ENCODE results near the gene DCAF12L2.
"Not testable (repeated sequence)": the region's sequence is repeated elsewhere in the genome, so short reads cannot be mapped to it uniquely, and the experiment has no call there.

The DCAF12L2 gene

DNA sequence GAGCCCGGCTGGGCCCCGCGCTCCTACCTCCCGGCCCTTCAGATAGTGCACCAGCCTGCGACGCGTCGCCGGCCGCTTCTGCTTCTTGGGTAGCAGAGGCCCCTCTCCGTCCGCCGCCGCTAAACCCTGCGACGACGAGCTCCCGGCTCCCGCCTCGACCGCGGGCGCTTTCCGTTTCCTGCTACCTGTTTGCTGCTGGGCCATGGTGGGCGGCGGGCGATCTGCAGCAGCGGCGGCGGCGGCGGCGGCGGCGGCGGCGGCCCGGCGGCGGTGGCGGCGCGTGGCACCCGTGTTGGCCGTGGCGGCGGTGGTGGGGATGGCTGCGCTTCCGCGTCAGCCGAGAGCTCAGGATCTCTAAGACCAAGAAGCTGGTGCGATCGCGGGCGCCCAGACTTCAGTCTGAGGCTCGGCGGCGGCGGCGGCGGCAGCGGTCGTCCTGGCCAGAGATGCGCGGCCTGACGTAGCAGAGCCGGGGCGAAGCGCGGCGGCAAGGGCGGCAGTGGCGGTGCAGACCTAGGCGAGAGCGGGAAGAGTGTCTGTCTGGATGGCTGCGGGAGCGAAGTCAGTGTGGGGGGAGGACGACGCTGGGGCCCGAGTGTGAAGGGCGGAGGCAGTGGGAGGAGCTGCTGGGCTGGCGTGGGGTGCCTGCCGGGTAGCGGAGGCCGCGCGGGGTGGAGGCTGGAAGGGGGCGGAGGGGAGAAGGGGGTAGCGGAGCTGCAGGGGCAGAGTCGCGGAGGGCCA lies at the start of gene DCAF12L2:
Gene DCAF12L2, minus strand, starts transcription at position 569 of the 741 bp plus-strand sequence. Its CDS starts 365 bp downstream, at position 204.
- DNase-seq (ENCODE audit: low read depth in 2 of 2, low spot score in 1 of 2): no peak

DNA sequence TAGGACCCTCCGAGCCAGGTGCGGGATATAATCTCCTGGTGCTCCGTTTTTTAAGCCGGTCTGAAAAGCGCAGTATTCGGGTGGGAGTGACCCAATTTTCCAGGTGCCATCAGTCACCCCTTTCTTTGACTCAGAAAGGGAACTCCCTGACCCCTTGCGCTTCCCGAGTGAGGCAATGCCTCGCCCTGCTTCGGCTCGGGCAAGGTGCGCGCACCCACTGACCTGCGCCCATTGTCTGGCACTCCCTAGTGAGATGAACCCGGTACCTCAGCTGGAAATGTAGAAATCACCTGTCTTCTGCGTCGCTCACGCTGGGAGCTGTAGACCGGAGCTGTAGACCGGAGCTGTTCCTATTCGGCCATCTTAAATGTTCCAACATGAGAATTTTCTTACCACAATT lies 24.8 kb upstream of the DCAF12L2 start:
- not testable (repeated sequence) for DNase-seq (ENCODE audit: low read depth in 2 of 2, low spot score in 1 of 2)

DNA sequence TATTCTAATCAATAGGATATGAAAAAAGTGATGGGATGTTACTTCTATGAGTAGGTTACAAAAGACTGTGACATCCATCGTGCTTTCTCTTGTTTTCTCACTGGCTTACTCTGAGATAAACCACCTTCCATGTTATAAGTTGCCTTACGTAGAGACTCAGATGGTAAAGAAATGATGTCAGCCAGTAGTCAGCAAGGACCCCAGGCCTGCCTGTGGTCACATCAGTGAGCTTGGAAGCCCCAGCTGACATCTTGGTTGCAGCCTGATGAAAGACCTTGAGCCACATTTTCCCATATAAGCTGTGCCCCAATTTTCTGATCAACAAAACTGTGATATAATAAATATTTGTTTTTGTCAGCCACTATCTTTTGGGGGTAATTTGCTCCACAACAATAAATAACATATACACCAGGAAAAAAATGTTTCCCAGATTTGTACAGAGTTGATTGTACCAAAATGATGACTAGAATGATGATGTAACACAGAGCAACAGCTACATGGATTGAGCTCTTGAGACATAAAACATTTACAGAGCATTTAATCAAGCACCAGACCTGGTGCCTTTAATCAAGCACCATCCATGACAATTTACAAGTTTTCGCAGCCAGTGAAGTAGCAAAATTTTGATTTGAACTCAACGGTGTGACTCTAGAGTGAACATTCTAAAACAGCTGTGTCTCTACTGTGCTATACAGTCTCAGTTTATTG lies 11.2 kb upstream of the DCAF12L2 start:
- DNase-seq (ENCODE audit: low read depth in 2 of 2, low spot score in 1 of 2): no peak

DNA sequence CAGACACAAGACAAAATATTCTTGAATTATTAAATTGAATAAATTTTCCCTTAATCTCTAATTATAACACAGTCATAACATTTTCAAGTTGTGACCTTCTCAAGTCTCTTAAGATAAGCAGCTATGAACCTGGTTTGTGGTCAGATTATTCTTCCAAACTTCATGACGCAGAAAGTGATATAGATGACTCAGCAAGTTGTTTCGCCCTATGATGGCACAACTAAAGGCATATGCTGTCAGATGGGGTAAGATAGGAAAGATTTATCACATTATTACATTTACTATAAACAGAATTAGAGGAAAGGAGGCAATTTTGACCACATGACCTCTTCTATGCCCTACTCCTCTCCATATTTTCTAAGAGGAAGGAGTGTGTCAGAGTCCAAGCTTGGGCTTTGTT lies 4.6 kb upstream of the DCAF12L2 start:
- no peak for DNase-seq (ENCODE audit: low read depth in 2 of 2, low spot score in 1 of 2)

DNA sequence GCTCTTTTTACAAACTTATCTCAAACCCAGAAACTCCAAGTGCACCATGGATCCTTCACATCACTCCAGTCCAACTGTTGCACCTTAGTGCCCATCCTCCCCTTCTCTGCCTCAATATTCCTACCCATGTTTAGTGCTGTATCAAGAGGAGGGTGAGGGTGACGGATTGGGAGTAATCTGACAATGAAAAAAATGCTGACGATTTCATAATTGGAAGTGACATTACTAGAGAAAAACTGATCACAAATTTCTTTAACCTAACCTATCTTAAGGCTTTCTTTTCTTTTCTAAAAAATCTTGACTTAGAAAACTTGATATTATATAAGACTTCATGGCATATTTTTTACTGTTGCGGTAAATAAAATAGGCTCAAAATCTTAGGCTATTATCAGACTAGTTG lies 1.5 kb upstream of the DCAF12L2 start:
- no peak for DNase-seq (ENCODE audit: low read depth in 2 of 2, low spot score in 1 of 2)

DNA sequence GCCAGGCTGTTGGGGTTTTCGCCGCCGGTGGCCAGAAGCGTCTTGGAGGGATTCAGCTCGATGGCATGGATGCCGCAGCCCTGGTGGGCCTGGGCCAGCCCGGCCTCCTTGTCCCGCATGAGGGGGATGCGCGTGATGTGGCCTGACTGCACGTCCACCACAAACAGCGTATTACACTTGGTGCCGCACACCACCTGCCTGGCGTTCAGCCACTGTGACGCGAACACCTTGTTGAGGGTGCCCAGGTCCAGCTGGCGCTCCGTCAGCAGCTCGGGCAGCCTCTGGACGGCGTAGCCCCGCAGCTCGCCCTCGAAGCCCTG lies 728 bp downstream of the DCAF12L2 start:
- no peak for DNase-seq (ENCODE audit: low read depth in 2 of 2, low spot score in 1 of 2)

DNA sequence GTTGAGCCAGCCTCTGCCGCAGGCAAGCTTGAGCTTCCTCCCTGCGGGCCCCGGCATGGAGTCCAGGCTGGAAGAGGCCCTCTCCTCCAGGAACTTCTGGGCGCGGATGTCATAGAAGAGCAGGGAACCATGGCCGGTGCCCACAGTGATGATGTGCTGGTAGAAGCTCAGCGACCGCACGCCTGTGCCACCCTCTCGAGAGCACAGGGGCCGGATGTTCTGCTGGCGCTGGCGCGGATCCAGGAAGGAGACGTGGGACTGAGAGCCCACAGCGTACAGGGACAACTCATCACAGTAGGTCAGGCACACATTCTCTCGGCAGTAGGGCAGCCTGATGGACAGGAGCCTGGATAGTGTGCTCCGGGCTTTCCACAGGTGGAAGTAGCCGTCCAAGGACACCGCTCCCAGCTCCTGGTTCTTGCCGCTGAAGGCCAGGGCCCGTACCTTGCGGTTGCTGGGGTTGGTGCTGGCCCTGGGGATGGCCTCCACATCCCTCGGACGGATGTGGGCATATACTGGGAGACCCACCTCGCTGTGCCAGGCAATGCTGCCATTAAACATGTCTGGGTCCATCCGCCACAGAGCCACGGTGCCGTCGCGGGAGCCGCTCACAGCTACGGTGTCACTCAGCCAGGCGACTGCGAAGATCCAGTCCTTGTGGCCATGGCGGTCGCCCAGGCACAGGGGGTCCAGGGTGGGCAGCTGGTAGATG lies 1.2 kb downstream of the DCAF12L2 start:
- no peak for DNase-seq (ENCODE audit: low read depth in 2 of 2, low spot score in 1 of 2)

DNA sequence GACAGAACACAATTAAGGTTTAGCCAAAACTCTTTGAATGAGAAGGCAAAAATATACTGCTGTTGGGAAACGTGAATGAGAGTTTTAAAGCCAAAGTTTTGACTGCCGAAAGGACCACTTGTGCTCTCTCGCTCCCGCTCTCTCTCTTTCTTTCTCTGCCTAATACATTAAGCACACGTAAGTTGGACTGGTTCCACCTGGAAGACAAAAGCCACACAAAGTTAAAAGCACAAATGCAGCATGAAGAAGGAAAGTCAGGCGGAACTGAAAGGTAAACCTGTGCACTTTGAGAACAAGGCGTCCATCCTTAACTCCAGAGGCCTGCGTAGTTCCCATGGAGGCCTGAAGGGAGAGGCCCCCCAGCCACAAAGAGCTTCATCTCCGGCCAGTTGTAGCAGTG lies 1.9 kb downstream of the DCAF12L2 start:
- DNase-seq (ENCODE audit: low read depth in 2 of 2, low spot score in 1 of 2): no peak

DNA sequence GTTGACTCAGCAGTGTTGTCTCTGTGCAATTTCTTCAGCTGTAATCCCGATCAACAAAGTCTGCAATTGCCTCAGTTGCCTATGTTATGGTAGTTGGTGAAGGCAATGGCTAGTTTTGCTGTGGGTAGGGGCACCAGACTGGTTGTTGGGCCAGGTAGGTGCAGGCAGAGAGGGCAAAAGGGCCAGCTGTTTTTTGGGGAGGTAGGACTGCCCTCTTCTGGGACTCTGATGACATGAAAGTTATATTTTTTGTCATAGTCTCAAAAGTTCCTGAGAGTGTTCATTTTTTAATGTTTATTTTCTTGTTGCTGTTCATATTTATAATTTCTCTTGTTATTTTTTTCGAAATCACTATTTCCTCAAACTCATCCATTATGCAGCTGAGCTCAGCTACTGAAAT lies 25.1 kb downstream of the DCAF12L2 start:
- no peak for DNase-seq (ENCODE audit: low read depth in 2 of 2, low spot score in 1 of 2)

DNA sequence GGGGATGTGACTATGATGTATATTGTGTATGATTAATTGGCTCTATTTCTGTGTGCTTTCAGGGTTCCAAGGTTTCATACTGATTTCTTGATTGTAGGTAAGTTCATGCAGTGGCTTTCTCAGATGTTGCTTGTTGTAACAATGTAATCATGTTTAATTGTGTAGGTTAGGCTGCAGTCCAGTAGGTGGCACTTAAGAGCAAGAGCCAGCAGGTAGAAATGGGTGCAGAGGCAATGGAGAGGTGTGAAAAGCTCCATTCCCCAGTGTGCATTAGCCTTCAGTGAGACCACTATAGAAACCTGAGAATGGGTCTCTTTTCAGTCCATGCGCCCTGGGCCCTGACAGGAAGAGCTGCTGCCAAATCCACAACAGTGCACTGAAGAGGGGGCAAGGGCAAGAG lies 28.2 kb downstream of the DCAF12L2 start:
- DNase-seq (ENCODE audit: low read depth in 2 of 2, low spot score in 1 of 2): no peak

DNA sequence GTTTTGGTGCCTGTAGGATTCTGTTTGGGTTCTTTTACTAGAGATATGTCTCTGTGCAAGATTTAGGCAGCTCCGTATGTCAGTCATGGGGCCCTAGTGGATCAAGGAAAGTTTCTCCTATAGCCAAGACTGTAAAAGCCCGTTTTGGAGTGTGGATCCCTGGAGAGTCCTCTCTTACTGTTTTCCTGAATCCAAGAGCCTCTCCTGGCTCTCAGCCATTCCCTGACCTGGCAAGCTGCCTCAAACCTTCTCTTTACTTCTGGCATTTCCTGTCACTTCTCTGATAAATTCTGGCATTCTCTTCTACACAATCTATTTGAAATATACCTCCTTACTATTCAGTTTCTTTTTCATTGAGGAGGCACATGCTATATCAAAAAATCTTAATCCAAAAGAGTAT lies 41.4 kb downstream of the DCAF12L2 start:
- no peak for DNase-seq (ENCODE audit: low read depth in 2 of 2, low spot score in 1 of 2)
